ENCODE results near the gene RAB43.

DNA sequence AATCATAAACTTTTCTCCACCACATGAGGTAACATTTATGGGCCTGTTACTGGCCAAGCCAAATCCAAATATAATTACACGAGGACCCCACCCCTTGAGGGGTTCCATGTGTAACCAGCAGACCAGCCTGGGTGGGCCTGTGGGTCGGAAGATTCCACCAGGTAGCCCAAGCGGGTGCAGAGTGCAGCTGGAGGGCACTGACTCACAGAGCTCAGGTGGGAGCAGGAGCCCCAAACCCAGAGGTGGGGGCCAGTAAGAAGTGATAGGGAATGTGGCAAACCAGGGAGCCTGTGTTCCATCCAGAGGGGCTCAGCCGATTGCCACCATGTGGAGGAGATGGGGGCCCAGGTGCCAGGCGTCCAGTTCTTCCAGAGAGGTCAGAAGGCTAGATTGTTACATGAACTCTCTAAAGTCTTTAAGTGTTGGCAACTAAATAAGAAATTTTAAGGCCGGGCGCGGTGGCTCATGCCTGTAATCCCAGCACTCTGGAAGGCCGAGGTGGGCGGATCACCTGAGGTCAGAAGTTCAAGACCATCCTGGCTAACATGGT, 58.4 kb downstream of the RAB43 start:
- TF ChIP-seq POLR2AphosphoS5 (IDR thresholded peaks at IDR 0.05; ENCODE audit: low read depth, low read length) (no peak), TAF1 (IDR thresholded peaks at IDR 0.05; ENCODE audit: borderline replicate concordance, insufficient read depth, low read length) (no peak), SIN3A (IDR thresholded peaks at IDR 0.05; ENCODE audit: borderline replicate concordance, insufficient read depth, low read length) (no peak), FOXP2 (optimal IDR thresholded peaks at IDR 0.05; ENCODE audit: borderline replicate concordance, extremely low read depth, extremely low read length, insufficient read depth) (no peak)

All from PFSK-1 (cell line).